Glutamatergic neuron (in vitro differentiated cells): ENCODE data around the gene DPAGT1. TPM values are rescaled to one million over a fixed set of nuclear protein-coding genes. Genes with fewer than 3 reads are reported as not detected.

Experiments
- DNase-seq: peaks from one replicate; pipeline ENCODE4 v3.0.0; 2022
- H3K27ac Mint-ChIP-seq: one replicate; pipeline ENCODE4 v1.8.0; 2020; ENCODE audit warnings: mild to moderate bottlenecking, mixed read lengths, inconsistent platforms; ENCODE audit not compliant: unreplicated experiment
- H3K27me3 Mint-ChIP-seq: one replicate; pipeline ENCODE4 v1.8.0; 2020; ENCODE audit warnings: mild to moderate bottlenecking, moderate library complexity, mixed read lengths, inconsistent platforms; ENCODE audit not compliant: unreplicated experiment
- H3K36me3 Mint-ChIP-seq: one replicate; pipeline ENCODE4 v1.8.0; 2020; ENCODE audit warnings: mild to moderate bottlenecking, mixed read lengths, inconsistent platforms; ENCODE audit not compliant: unreplicated experiment
- H3K4me1 Mint-ChIP-seq: one replicate; pipeline ENCODE4 v1.8.0; 2020; ENCODE audit warnings: mild to moderate bottlenecking, low read depth, mixed read lengths, inconsistent platforms; ENCODE audit not compliant: unreplicated experiment
- H3K4me3 Mint-ChIP-seq: one replicate; pipeline ENCODE4 v1.8.0; 2020; ENCODE audit warnings: mild to moderate bottlenecking, mixed read lengths, inconsistent platforms; ENCODE audit not compliant: unreplicated experiment
- H3K9me3 Mint-ChIP-seq: one replicate; pipeline ENCODE4 v1.8.0; 2020; ENCODE audit warnings: mild to moderate bottlenecking, moderate library complexity, mixed read lengths, inconsistent platforms; ENCODE audit not compliant: unreplicated experiment
- CTCF ChIP-seq: fragments of 200-600 bp; sonication (generic); IDR thresholded peaks from one replicate; pipeline ENCODE4 v1.5.0; 2021; ENCODE audit not compliant: partially characterized antibody, unreplicated experiment
- total RNA-seq: library from RNA; stranded (reverse); fragmentation: NEBNext Ultra II Directional; extraction: Animal tissue kit (Norgen Biotek cat#: 25700); gene quantifications from one replicate; pipeline ENCODE4 v1.2.1, GENCODE V29; 2021; ENCODE audit not compliant: unreplicated experiment

DPAGT1 gene
- total RNA-seq, 1 donor from 2014 or later = 36.1 TPM

- no peak for DNase-seq
- Mint-ChIP-seq H3K27ac (peak overlapping the region; percentile 35), H3K9me3 (peaks cover 19% of the 10 kb centered on the region), H3K27me3 (peaks cover 15% of the 10 kb centered on the region), H3K4me1 (peaks cover 24% of the 10 kb centered on the region), H3K4me3 (peak overlapping the region; percentile 91), H3K36me3 (no peaks in the 10 kb centered on the region)
- no peak for TF ChIP-seq CTCF
Measured at GRCh38 chr11:119100246-119100970, 1.2 kb downstream of the DPAGT1 start.

- H3K4me1 Mint-ChIP-seq = peaks cover 19% of the 10 kb centered on the region
- H3K9me3 Mint-ChIP-seq = peaks cover 21% of the 10 kb centered on the region
- DNase-seq = no peak
- no peaks in the 10 kb centered on the region for H3K36me3 Mint-ChIP-seq
- no peak for TF ChIP-seq CTCF
- H3K27me3 Mint-ChIP-seq = peaks cover 15% of the 10 kb centered on the region
- H3K4me3 Mint-ChIP-seq = peak overlapping the region; percentile 91
- H3K27ac Mint-ChIP-seq = no peak overlapping the region
Measured at GRCh38 chr11:119099711-119100110, 1.9 kb downstream of the DPAGT1 start.

- H3K36me3 Mint-ChIP-seq = no peaks in the 10 kb centered on the region
- peaks cover 14% of the 10 kb centered on the region for H3K4me1 Mint-ChIP-seq
- peaks cover 8% of the 10 kb centered on the region for H3K27me3 Mint-ChIP-seq
- DNase-seq = peak; percentile 97
- H3K9me3 Mint-ChIP-seq = peaks cover 10% of the 10 kb centered on the region
- peak overlapping the region; percentile 87 for H3K4me3 Mint-ChIP-seq
- peak overlapping the region; percentile 81 for H3K27ac Mint-ChIP-seq
- TF ChIP-seq CTCF = peak; percentile 9
Measured at GRCh38 chr11:119095066-119095880, 6.4 kb downstream of the DPAGT1 start.

- H3K27ac Mint-ChIP-seq = peak overlapping the region; percentile 81
- H3K4me3 Mint-ChIP-seq = peak overlapping the region; percentile 87
- peaks cover 11% of the 10 kb centered on the region for H3K4me1 Mint-ChIP-seq
- TF ChIP-seq CTCF = peak; percentile 48
- no peaks in the 10 kb centered on the region for H3K36me3 Mint-ChIP-seq
- DNase-seq = peak; percentile 82
- H3K9me3 Mint-ChIP-seq = peaks cover 9% of the 10 kb centered on the region
- H3K27me3 Mint-ChIP-seq = peaks cover 9% of the 10 kb centered on the region
Measured at GRCh38 chr11:119094816-119095065, 6.9 kb downstream of the DPAGT1 start.
